Smooth muscle cell (in vitro differentiated cells): Measurements from ENCODE around the gene PAXX. TPM values are rescaled to one million over a fixed set of nuclear protein-coding genes. Genes with fewer than 3 reads are reported as not detected.

Source experiments
- DNase-seq: peaks from one replicate; lab custom pipeline; 2025; ENCODE audit not compliant: unreplicated experiment; lab: John Stamatoyannopoulos, UW
- H2AFZ ChIP-seq: fragments of 200-600 bp; sonication (generic); 2 replicates; pipeline ENCODE4 v1.6.0; 2016; ENCODE audit warnings: antibody characterized with exemption, low read depth, mild to moderate bottlenecking
- H3F3A ChIP-seq: fragments of 200-600 bp; sonication (generic); 2 replicates; pipeline ENCODE4 v1.6.0; 2017; ENCODE audit warnings: antibody characterized with exemption, low read depth
- H3K27ac ChIP-seq: fragments of 200-600 bp; sonication (generic); 2 replicates; pipeline ENCODE4 v1.5.1; 2016; ENCODE audit warnings: low read depth, mild to moderate bottlenecking
- H3K27me3 ChIP-seq: fragments of 200-600 bp; sonication (generic); 2 replicates; pipeline ENCODE4 v1.6.1; 2016; ENCODE audit warnings: low read depth, mild to moderate bottlenecking
- H3K36me3 ChIP-seq: fragments of 200-600 bp; sonication (generic); 2 replicates; pipeline ENCODE4 v1.5.1; 2016; ENCODE audit warnings: low read depth
- H3K4me1 ChIP-seq: fragments of 200-600 bp; sonication (generic); 2 replicates; pipeline ENCODE4 v1.5.1; 2016; ENCODE audit warnings: low read depth
- H3K4me2 ChIP-seq: fragments of 200-600 bp; sonication (generic); 2 replicates; pipeline ENCODE4 v1.6.0; 2016; ENCODE audit warnings: mild to moderate bottlenecking
- H3K4me3 ChIP-seq: fragments of 200-600 bp; sonication (generic); 2 replicates; pipeline ENCODE4 v1.5.1; 2016; ENCODE audit warnings: mild to moderate bottlenecking
- H3K79me2 ChIP-seq: fragments of 200-600 bp; sonication (generic); 2 replicates; pipeline ENCODE4 v1.6.0; 2016; ENCODE audit warnings: low read depth, mild to moderate bottlenecking
- H3K9ac ChIP-seq: fragments of 200-600 bp; sonication (generic); 2 replicates; pipeline ENCODE4 v1.6.0; 2016; ENCODE audit warnings: low read depth
- H3K9me3 ChIP-seq: fragments of 200-600 bp; sonication (generic); replicated peaks from 2 replicates; pipeline ENCODE4 v1.5.1; 2016; ENCODE audit warnings: low read depth
- H4K20me1 ChIP-seq: fragments of 200-600 bp; sonication (generic); 2 replicates; pipeline ENCODE4 v1.6.0; 2016; ENCODE audit warnings: low read depth
- CTCF ChIP-seq: fragments of 200-600 bp; sonication (generic); IDR thresholded peaks from 2 replicates; pipeline ENCODE4 v1.5.1; 2017; ENCODE audit warnings: borderline replicate concordance, mild to moderate bottlenecking, antibody characterized with exemption; ENCODE audit not compliant: insufficient read depth, poor library complexity, severe bottlenecking
- WGBS: methylation state at CpG from one replicate; pipeline ENCODE4 v1.1.7; 2016; ENCODE audit warnings: low lambda C conversion rate; 5-methylcytosine and 5-hydroxymethylcytosine counted together
- polyA plus RNA-seq: library from polyadenylated mRNA; unstranded; fragments of >200 nt; fragmentation: Nextera tagmentation; extraction: Ambion mirVana; gene quantifications from 2 replicates; pipeline ENCODE4 v1.2.1, GENCODE V29; 2016
- total RNA-seq: library from RNA; depleted of rRNA; stranded (reverse); fragments of >200 nt; gene quantifications from 2 replicates; pipeline ENCODE4 v1.2.3, GENCODE V29; 2014

Gene PAXX
- total and polyA plus RNA-seq, 2 experiments from 2014 or later, result 27.4 to 62.0 TPM

GRCh38 chr9:136994180-136994887 lies 2.1 kb downstream of the PAXX start:
- H4K20me1 ChIP-seq, result no peaks in the 10 kb centered on the region
- H3K27me3 ChIP-seq, result no peaks in the 10 kb centered on the region
- no peak overlapping the region for H3K4me3 ChIP-seq
- no peak overlapping the region for H3K9ac ChIP-seq
- DNase-seq, result no peak
- no peak for TF ChIP-seq CTCF
- H3F3A ChIP-seq, result peaks cover 3% of the 10 kb centered on the region
- no peaks in the 10 kb centered on the region for H3K9me3 ChIP-seq
- H3K36me3 ChIP-seq, result no peaks in the 10 kb centered on the region
- H3K4me2 ChIP-seq, result peak overlapping the region; percentile 31
- H3K4me1 ChIP-seq, result peaks cover 18% of the 10 kb centered on the region
- no peak overlapping the region for H2AFZ ChIP-seq
- no peaks in the 10 kb centered on the region for H3K79me2 ChIP-seq
- H3K27ac ChIP-seq, result no peak overlapping the region
- 81% methylated on average over 31 of the region's 54 CpGs for WGBS

GRCh38 chr9:136994888-136995230 lies 2.6 kb downstream of the PAXX start:
- Histone ChIP-seq H3K4me1 (peaks cover 18% of the 10 kb centered on the region), H3K9me3 (no peaks in the 10 kb centered on the region), H3F3A (peaks cover 3% of the 10 kb centered on the region), H3K27me3 (no peaks in the 10 kb centered on the region), H3K4me2 (peak overlapping the region; percentile 31), H4K20me1 (no peaks in the 10 kb centered on the region), H3K36me3 (no peaks in the 10 kb centered on the region), H2AFZ (no peak overlapping the region), H3K9ac (no peak overlapping the region), H3K4me3 (no peak overlapping the region), H3K27ac (no peak overlapping the region), H3K79me2 (no peaks in the 10 kb centered on the region)
- no peak for DNase-seq
- WGBS, result 64% methylated on average over 10 of the region's 40 CpGs
- no peak for TF ChIP-seq CTCF

- TF ChIP-seq CTCF, result no peak
- H3K4me2 ChIP-seq, result peak overlapping the region; percentile 31
- H3K4me1 ChIP-seq, result peaks cover 18% of the 10 kb centered on the region
- H3K27me3 ChIP-seq, result no peaks in the 10 kb centered on the region
- H3K36me3 ChIP-seq, result no peaks in the 10 kb centered on the region
- no peaks in the 10 kb centered on the region for H3K79me2 ChIP-seq
- no peaks in the 10 kb centered on the region for H3K9me3 ChIP-seq
- no peak overlapping the region for H3K4me3 ChIP-seq
- H3F3A ChIP-seq, result peaks cover 3% of the 10 kb centered on the region
- no peak overlapping the region for H3K9ac ChIP-seq
- 81% methylated on average over 17 of the region's 30 CpGs for WGBS
- DNase-seq, result no peak
- no peak overlapping the region for H2AFZ ChIP-seq
- H3K27ac ChIP-seq, result no peak overlapping the region
- no peaks in the 10 kb centered on the region for H4K20me1 ChIP-seq
These were observed 3.1 kb downstream of the PAXX start for GRCh38 chr9:136995362-136995761.

GRCh38 chr9:136995772-136996311 lies 3.6 kb downstream of the PAXX start:
- 66% methylated on average over 9 of the region's 12 CpGs for WGBS
- no peaks in the 10 kb centered on the region for H3K9me3 ChIP-seq
- no peaks in the 10 kb centered on the region for H3K27me3 ChIP-seq
- H3K4me3 ChIP-seq, result peak overlapping the region; percentile 40
- H3K27ac ChIP-seq, result no peak overlapping the region
- no peak for TF ChIP-seq CTCF
- H4K20me1 ChIP-seq, result no peaks in the 10 kb centered on the region
- no peaks in the 10 kb centered on the region for H3K79me2 ChIP-seq
- peak overlapping the region; percentile 82 for H3K4me2 ChIP-seq
- peaks cover 3% of the 10 kb centered on the region for H3F3A ChIP-seq
- no peak for DNase-seq
- no peak overlapping the region for H3K9ac ChIP-seq
- no peaks in the 10 kb centered on the region for H3K36me3 ChIP-seq
- H3K4me1 ChIP-seq, result peaks cover 18% of the 10 kb centered on the region
- no peak overlapping the region for H2AFZ ChIP-seq
